GM19455 (cell line): Measurements from ENCODE around the gene DEK.
A peak's percentile ranks its signal among the peaks of the same experiment; 100 is the strongest.
"Not testable (repeated sequence)": the region's sequence is repeated elsewhere in the genome, so short reads cannot be mapped to it uniquely, and the experiment has no call there.

ENCODE experiments used
- ATAC-seq: cut with Tn5 transposase; IDR thresholded peaks from one replicate; pipeline ENCODE4 v1.9.1; 2021; ENCODE audit not compliant: unreplicated experiment

Gene DEK, protein sequence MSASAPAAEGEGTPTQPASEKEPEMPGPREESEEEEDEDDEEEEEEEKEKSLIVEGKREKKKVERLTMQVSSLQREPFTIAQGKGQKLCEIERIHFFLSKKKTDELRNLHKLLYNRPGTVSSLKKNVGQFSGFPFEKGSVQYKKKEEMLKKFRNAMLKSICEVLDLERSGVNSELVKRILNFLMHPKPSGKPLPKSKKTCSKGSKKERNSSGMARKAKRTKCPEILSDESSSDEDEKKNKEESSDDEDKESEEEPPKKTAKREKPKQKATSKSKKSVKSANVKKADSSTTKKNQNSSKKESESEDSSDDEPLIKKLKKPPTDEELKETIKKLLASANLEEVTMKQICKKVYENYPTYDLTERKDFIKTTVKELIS

DNA sequence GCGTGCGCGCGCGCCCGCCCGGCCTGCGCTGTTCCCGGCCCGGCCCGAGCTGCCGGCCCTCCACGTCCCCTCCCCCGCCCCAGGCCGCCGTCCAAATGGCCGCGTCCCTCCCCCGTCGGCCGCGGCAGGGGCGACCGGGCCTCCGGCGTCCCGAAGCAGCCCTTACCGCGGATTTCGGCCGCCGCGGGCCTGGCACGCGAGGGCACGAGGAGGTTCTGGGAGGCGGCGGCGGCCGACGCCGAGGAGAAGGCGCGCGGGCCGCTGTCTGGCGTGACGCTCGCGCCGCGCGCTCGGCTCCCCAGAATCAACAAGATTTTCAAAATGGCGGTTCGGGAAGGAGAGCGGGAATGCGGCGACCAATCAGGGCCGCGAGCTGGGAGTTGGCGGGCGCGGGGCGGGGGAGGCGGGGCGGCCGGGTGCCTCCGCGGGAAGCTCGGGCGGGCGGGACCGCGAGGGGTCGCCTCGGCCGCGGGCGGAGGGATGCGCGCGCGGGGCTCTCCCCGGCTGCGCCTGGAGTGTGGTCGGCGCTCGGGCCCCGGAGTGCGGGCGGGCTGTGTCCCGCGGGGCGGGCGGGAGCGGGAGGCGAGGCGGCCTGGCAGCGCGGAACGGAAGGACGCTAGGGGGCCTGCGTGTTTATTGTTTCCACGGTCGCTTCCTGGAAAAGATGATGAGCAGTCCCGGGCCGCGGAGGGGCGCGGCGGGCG, at the start of gene DEK:
TSS of gene DEK (minus strand) at position 312 of the 704 bp plus-strand sequence. CDS start 543 bp downstream, outside the sequence.
- ATAC-seq, result peak; percentile 42

DNA sequence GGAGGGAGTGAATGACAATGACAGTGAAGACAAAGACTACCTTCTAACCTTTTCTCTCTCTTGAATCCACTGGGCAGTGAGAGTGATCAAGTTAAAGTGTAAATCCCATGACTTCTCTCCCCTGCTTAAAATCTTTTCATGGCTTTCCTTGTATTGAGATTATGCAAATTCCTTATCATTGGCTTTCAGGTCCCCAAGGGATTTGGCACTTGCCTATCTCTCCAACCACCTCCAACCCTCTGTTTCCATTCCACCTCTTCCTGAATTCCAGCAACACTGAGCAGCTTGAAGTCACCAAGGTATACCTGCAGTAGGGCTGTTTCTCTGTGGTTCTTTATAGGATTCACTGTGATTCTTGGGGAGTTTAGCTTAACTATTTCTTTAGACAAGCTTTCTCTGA, 48.0 kb upstream of the DEK start:
- ATAC-seq, result no peak

DNA sequence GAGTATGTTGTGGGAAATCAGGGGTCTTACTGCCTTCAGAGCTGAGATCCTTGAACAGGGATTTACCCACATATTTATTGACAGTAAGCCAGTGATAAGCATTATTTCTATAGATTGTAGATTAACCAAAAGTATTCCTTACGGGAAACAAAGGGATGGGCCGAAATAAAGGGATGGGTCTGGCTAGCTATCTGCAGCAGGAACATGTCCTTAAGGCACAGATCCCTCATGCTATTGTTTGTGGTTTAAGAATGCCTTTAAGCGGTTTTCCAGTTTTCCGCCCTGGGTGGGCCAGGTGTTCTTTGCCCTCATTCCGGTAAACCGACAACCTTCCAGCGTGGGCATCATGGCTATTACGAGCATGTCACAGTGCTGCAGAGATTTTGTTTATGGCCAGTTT, 45.7 kb upstream of the DEK start:
- not testable (repeated sequence) for ATAC-seq

DNA sequence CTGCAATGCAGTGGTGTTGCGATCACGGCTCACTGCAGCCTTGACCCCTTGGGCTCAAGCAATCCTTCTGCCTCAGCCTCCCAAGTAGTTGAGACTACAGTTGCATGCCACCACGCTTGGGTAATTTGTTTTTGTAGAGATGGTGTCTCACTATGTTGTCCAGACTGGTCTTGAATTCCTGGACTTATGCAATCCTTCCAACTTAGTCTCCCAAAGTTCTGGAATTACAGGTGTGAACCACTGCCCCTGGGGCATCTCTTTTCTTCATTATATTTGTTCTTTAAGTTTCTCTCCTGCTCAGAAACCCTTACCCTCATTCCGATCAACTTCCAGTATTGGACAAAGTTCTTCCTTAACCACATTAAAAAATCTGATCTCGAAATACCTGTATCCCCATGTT, 44.7 kb upstream of the DEK start:
- no peak for ATAC-seq

DNA sequence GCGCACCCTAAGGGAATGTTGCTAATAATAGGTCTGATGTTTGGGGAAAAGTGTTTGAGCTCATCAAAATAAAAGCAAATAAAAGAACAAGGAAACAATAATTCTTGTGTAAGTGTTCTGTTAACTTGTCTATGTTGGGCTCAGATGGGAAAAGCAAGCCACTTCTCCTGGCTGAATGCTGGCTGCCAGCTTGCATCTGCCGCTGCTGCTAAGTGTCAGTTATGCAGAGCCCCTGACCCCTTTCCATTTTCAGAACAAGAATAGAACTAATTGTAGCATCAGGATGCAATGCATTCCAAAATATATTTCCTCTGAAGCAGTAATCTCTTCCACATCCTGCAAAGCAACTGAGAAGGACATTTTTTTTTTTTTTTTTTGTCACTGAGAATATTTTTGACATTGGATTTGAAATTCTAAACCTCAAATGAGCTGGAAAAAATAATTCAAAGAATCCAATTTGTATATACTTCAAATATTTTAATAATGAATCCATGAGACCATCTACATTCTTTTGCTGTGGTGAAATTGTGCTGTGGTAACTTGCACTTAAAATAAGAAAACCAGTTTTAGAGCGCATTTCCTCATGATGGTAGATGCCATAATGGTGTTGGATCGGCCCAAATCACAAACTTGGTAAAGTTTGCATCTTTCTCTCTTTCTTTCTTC, 43.9 kb upstream of the DEK start:
- no peak for ATAC-seq

DNA sequence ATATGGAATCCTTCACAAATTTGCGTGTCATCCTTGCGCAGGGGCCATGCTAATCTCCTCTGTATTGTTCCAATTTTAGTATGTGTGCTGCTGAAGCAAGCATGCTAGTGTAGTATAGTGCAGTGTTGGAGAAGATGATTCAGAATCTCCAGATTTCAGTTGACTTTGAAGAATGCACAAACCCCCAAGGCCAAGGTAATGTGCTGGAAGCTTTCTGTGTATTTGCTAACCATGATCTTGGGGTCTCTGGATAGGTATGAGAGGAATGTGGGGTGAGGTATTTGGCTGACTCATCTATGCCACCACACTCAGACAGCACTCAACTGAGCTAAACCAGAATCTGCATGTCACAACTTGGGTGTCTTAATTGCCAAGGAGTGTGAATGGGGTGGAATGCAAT, 42.6 kb upstream of the DEK start:
- ATAC-seq, result no peak

DNA sequence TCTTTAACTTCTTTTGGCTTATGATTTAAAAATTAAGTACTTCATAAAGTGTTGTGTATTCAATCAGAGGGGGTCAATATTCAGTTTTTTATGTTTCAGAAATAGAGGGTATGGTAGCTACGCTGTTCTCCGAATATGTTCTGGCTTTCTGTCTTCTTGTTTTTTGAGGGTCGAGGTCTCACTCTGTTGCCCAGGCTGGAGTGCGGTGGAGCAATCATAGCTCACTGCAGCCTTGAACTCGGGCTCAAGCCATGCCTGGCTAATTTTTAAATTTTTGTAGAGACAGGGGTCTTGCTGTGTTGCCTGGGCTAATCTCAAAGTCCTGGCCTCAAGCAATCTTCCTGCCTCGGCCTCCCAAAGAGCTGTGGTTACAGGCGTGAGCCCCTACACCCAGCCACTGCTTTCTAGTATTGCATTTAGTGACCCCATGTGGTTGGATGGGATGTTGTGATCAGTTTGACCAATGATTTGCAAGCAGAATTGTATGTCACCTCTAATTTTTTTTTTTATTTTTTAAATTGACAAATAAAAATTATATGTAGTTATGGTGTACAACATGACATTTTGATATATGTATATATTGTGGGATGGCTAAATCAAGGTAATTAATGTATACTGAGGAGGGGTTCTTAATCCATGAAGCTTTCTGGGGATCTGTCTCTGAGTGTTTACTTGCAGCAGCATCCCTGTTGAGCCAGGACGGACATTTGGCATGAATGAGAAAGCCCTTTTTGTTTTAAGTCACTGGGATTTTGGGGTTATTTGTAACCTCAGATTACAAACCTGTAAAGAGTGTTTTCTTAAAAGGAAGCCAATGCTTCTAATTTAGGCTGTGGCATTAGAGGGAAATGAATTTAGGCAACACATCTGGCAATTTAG, 38.5 kb upstream of the DEK start:
- no peak for ATAC-seq

DNA sequence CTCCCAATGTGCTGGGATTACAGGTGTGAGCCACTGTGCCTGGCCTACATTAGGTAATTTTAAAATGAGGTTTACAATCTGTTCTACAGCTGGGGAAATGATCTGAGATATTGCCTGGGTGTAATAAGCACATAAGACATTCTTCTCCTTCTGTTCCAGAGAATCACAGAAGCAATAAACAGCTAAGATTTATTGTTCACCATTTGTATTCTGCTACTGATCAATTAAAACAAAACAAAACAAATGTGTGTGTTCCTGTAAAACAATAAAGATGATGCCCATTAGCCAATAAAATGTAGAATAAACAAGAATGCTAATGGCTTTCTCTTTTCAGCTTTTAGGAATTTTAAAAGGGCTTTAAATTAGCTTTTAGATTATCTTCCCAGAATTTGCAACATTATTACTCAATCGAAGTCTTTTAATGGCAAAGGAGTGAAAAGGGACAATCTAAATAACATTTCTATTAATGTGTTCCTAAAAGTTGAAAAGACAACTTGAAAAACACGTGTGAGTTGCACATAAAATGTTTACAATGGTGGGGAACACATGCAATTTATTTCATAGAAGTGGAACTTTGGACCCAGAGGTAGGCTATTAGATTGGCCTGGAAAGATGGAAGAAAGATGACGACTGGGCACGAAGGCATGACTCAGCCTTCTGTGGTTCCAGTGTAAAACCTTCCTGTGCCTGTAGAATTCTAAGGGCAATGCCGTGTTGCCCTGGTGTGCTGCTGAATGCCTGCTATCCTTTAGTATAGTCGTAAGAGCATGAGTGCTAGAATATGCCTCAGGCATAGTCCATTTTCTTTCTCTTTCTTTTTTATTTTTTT, 29.0 kb upstream of the DEK start:
- ATAC-seq, result no peak

DNA sequence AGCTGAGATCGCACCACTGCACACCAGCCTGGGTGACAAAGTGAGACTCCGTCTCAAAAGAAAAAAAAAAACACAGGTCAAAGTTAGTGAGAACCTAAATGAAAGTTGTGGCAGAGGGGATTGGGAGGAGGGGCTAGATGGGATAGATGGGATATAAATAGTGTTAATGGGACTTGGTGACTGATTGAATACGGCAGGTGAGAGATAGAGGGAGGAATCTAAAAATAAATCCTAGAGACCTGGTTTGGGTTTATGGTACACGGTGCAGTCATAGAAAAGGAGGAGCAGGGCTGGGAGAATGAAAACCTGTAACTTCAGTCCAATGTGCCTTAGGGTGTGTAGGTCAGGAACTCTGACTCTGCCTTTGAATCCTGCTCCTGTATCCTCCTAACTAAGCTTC, 25.0 kb upstream of the DEK start:
- no peak for ATAC-seq

DNA sequence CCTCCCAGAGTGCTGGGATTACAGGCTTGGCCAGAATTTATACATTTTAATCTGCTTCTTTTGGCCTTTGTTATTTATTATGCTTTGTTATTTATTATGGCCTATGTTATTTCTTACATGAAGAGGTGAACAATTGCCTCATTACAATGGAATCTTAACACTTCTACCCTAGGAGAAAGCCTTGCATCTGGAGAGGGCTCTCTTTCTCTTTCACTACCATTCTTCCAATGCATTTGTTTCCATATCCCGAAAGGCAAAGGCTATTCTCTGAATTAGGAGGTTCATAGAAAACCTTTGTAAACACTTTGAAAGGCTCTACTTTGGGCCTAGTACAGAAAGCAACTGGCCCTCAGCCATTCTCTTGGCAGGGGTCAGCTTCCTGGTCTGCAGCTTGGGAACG, 19.9 kb upstream of the DEK start:
- no peak for ATAC-seq

DNA sequence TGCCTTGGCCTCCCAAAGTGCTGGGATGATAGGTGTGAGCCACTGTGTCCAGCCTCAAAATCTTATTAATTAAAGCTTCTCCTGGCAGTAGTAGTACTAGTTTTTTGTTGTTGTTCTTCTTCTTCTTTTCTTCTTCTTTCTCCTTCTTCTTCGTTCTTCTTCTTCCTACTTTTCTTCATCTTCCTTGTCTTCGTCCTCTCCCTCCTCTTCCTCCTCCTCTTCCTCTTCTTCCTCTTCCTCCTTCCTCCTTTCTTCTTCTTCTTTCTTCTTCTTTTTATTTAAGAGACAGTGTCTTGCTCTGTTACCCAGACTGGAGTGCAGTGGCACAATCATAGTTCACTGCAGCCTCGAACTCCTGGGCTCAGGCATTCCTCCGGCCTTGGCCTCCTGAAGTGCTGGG, 17.2 kb upstream of the DEK start:
- ATAC-seq, result no peak

DNA sequence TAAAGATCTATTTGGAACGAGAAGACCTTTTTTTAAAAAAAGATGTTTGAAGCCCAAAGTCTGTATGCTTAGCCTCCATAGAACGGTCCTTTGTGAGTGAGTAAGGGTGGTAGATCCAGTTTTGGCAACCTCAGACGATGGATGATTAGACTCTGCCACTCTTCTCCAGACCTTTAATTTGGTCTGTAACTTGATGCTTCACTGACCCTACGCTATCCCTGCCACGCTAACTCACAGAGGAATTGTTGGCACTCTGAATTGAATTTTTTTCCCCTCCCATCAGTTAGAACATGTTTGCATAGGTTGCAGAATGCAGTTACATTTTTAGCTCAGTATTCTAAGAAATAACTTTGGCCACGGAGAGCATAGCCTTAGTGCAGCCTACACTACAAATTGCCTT, 15.8 kb upstream of the DEK start:
- no peak for ATAC-seq

DNA sequence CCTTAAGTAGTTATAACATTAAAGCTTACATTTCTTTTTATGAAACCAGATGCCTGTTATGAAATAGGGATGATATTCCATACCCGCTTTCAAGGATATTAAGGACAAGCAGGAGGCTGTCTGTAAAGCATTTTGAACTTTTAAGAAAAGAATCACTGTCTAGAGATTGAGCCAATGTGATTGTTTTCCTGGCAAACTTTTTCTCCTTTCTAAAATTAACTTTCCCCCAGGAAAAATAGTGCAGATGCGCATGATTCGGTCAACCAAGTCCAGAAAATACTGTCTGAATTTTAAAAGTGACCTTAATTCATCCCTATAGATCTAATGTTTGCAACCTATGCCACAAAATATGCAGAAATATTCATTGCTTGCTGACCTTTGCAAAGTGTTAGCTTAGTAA, 15.1 kb upstream of the DEK start:
- no peak for ATAC-seq

DNA sequence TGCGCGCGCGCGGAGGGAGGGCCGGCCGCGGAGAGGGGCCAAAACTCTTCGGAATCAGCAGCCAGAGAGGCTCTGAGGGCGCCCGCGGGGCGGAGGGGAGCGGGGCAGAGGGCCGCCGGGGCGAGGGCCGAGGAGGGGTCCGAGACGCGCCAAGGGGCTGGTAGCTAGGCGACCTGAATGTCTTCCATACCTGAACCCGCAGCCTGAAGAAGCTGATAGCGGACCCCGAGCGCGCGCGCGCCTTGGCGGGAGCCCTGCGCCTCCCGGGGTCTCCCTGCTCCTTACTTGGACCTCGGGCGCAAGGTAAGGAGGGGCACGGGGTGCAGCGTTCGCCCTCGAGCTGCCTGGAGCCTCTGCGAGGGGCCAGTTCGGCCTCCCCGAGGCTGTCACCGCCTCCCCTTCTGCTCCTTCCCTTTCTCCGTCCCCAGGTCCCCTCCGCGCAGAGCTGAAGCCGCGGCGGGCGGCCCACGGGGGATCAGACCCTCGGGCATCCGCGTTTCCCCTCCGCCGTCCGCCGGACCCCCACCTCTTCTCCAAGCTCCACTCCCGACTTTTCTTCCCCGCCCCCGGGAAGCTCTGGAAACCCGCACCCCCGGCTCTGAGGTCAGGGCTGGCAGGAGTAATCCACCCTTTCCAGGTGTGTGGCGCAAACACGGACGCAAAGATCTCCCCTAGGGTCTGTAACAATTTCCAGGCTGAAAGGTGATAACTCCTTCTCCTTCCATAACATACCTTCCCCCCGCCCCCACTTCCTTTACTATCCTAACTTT, 13.1 kb upstream of the DEK start:
- no peak for ATAC-seq

DNA sequence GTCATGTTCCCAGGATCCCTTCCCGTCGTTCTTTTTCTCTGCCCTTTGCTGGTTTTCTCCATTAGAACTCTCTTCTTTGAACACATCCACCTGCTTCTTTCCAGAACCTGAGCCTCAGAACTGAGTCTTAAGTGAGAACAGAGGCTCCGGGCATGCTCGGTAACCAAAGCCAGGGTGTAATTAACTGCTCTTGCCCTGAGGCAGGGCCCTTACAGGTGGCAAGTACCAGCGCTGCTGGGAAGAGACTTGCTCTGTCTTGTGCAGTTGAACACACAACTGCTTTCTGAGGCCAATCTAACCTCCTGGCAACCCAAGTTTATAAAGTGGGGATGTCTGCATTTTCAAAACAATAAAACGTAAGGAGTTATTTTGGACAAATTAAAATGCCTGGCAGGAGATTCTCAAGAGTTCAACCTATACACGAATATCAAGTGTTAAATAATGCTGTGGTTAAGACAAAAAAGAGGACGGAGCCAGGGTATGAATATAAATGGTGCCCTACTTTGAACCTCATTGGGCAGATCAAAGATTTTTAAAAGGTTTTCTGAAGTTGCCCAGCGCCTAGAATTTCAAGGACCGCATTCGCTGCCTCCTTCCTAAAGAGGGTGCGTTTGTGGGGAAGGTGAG, 12.4 kb upstream of the DEK start:
- ATAC-seq, result no peak

DNA sequence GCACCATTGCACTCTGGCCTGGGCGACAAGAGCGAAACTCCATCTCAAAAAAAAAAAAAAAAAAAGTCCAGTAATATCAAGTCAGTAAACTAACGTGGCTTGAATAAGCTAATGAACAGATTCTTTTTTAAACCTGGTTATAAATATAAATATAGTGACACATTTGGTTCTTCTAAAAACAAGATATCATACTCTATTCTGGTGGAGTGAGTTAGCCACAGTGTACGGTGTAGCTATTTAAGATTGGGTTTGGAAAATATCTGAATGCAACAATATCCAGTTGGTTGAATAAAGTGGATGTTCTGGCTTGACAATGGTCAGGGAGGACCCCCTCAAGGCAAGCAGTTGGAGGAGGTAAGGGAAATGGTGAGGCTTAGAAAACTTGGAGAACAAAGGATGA, 5.9 kb upstream of the DEK start:
- no peak for ATAC-seq

DNA sequence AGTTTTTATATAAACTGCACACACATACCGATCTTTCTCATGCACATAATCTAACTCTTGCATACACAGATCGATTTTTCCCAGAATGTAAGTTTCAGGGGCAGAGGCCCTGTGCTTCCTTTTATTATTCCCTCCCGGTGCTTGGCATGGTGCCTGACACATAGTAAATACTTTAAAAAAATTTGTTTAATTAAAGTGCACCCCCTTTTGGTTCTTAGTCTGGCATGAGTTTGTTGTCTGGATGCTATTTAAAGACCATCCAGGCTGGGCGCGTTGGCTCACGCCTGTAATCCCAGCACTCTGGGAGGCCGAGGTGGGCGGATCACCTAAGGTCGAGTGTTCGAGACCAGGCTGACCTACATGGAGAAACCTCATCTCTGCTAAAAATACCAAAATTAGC, 5.4 kb upstream of the DEK start:
- no peak for ATAC-seq

DNA sequence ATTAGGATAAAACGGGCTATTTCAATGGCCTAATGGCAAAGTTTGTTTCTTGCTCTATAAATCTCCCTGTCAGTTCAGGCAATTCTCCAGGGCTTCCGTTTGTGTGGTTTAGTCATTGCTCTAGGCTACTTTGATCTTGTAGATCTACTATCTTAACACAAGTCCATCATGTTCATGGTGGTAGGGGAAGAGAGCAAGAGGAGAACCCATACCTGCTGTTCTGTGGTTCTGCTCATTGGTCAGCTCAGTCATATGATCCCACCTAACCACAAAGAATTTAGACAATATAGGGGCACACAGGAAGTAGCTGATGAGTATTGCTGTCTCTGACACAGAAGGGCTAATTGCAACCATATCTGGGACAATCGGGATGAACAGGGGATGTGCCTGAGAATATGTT, 4.9 kb upstream of the DEK start:
- no peak for ATAC-seq

DNA sequence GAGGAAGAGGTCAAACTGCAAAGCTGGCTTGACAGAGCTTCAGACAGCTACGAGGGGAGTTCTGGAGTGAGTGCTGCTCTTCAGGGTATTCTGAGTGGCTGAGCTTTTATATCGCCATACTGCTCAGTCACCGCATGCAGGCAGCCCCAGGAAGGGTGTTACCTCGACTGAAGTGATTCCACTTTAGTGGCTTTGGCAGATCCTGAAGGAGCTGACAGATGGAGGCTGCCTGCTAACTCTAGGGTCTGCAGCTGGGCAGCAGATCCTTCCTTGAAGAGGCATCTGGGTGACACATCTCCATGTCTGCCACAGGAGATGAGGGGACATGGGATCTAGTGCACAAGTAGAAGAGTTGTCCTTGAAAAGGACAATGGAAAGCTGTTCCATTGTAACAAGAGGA, 3.7 kb upstream of the DEK start:
- no peak for ATAC-seq
